Loucy (cell line): ENCODE measurements around the gene PIEZO1.
A peak's percentile ranks its signal among the peaks of the same experiment; 100 is the strongest.

Experiments
- H2AFZ ChIP-seq: fragments of 200-600 bp; sonication (generic); 2 replicates; pipeline ENCODE4 v1.6.0; 2016; ENCODE audit warnings: antibody characterized with exemption, mild to moderate bottlenecking, low read length, moderate library complexity
- H3F3A ChIP-seq: fragments of 200-600 bp; 2 replicates; pipeline ENCODE4 v1.6.0; 2016; ENCODE audit warnings: antibody characterized with exemption, low read depth, mild to moderate bottlenecking
- H3K27me3 ChIP-seq: fragments of 200-600 bp; sonication (generic); 2 replicates; pipeline ENCODE4 v1.6.1; 2014; ENCODE audit warnings: low read length, mild to moderate bottlenecking; ENCODE audit not compliant: insufficient read depth, poor library complexity, severe bottlenecking
- H3K36me3 ChIP-seq: fragments of 200-600 bp; sonication (generic); 2 replicates; pipeline ENCODE4 v1.6.1; 2016; ENCODE audit warnings: low read length; ENCODE audit not compliant: insufficient read depth
- H3K4me1 ChIP-seq: fragments of 200-600 bp; sonication (generic); 2 replicates; pipeline ENCODE4 v1.5.1; 2014; ENCODE audit warnings: low read length, mild to moderate bottlenecking; ENCODE audit not compliant: insufficient read depth, poor library complexity, severe bottlenecking
- H3K4me2 ChIP-seq: fragments of 200-600 bp; sonication (generic); 2 replicates; pipeline ENCODE4 v1.6.0; 2014; ENCODE audit warnings: antibody characterized with exemption, low read length, low read depth, mild to moderate bottlenecking; ENCODE audit not compliant: poor library complexity, severe bottlenecking
- H3K4me3 ChIP-seq: fragments of 200-600 bp; sonication (generic); 2 replicates; pipeline ENCODE4 v1.5.1; 2014; ENCODE audit warnings: low read length, mild to moderate bottlenecking, mixed read lengths; ENCODE audit not compliant: poor library complexity, severe bottlenecking
- H3K79me2 ChIP-seq: fragments of 200-600 bp; sonication (generic); 2 replicates; pipeline ENCODE4 v1.6.1; 2014; ENCODE audit warnings: low read length; ENCODE audit not compliant: insufficient read depth
- H3K9ac ChIP-seq: fragments of 200-600 bp; sonication (generic); 2 replicates; pipeline ENCODE4 v1.6.0; 2014; ENCODE audit warnings: mild to moderate bottlenecking, low read depth, low read length, moderate library complexity; ENCODE audit not compliant: poor library complexity, severe bottlenecking
- H3K9me2 ChIP-seq: fragments of 200-600 bp; sonication (generic); replicated peaks from 2 replicates; pipeline ENCODE4 v1.6.1; 2016; ENCODE audit warnings: low read depth, low read length, mixed read lengths
- H3K9me3 ChIP-seq: fragments of 200-600 bp; sonication (generic); 2 replicates; pipeline ENCODE4 v1.6.1; 2014; ENCODE audit warnings: mild to moderate bottlenecking, antibody characterized with exemption, low read length, low read depth; ENCODE audit not compliant: insufficient read depth
- H4K20me1 ChIP-seq: fragments of 200-600 bp; sonication (generic); 2 replicates; pipeline ENCODE4 v1.6.0; 2014; ENCODE audit warnings: antibody characterized with exemption, low read length, mild to moderate bottlenecking; ENCODE audit not compliant: insufficient read depth, poor library complexity, severe bottlenecking
- EZH2phosphoT487 ChIP-seq: fragments of 200-600 bp; IDR thresholded peaks from 2 replicates; pipeline ENCODE4 v1.6.1; 2018; ENCODE audit warnings: antibody characterized with exemption, mild to moderate bottlenecking, moderate library complexity, borderline replicate concordance
- TF ChIP-seq, protein P1 (sequence below): fragments of 200-600 bp; sonication (generic); conservative IDR thresholded peaks from 2 replicates; pipeline ENCODE4 v1.5.1; 2014; ENCODE audit warnings: mild to moderate bottlenecking, antibody characterized with exemption, low read length

The PIEZO1 gene

DNA sequence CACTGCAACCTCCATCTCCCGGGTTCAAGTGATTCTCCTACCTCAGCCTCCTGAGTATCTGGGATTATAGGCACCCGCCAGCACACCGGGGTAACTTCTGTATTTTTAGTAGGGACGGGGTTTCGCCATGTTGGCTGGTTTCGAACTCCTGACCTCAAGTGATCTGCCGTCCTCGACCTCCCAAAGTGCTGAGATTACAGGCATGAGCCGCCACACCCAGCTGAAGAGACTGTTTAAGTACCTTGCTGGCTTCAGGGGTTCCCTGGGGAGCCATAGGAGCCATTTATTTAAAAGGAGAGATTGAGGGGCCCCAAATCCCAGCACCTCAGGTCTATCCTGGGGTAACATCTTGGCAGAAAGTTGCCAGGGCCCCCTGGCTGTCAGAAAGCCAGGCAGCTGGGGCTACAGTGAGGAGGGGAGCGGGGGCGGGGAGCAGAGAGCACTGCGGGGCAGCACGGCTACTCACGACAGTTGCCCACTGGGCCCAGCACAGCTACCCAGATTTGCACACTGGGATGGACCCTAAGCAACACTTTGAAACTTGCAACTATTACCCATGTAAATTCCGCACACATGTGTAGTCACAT, 100.4 kb downstream of the PIEZO1 start:
- H3K9me3 ChIP-seq = no peaks in the 10 kb centered on the region
- no peaks in the 10 kb centered on the region for H3K36me3 ChIP-seq
- H3K27me3 ChIP-seq = no peaks in the 10 kb centered on the region
- H3K79me2 ChIP-seq = no peaks in the 10 kb centered on the region
- H4K20me1 ChIP-seq = no peaks in the 10 kb centered on the region
- peaks cover 6% of the 10 kb centered on the region for H3K4me1 ChIP-seq
- H2AFZ ChIP-seq = no peak overlapping the region
- TF ChIP-seq EZH2phosphoT487 = no peak
- TF ChIP-seq, protein P1, sequence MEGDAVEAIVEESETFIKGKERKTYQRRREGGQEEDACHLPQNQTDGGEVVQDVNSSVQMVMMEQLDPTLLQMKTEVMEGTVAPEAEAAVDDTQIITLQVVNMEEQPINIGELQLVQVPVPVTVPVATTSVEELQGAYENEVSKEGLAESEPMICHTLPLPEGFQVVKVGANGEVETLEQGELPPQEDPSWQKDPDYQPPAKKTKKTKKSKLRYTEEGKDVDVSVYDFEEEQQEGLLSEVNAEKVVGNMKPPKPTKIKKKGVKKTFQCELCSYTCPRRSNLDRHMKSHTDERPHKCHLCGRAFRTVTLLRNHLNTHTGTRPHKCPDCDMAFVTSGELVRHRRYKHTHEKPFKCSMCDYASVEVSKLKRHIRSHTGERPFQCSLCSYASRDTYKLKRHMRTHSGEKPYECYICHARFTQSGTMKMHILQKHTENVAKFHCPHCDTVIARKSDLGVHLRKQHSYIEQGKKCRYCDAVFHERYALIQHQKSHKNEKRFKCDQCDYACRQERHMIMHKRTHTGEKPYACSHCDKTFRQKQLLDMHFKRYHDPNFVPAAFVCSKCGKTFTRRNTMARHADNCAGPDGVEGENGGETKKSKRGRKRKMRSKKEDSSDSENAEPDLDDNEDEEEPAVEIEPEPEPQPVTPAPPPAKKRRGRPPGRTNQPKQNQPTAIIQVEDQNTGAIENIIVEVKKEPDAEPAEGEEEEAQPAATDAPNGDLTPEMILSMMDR = no peak
- H3F3A ChIP-seq = no peaks in the 10 kb centered on the region
- H3K4me2 ChIP-seq = no peak overlapping the region
- H3K9ac ChIP-seq = no peak overlapping the region
- no peaks in the 10 kb centered on the region for H3K9me2 ChIP-seq
- H3K4me3 ChIP-seq = no peak overlapping the region

DNA sequence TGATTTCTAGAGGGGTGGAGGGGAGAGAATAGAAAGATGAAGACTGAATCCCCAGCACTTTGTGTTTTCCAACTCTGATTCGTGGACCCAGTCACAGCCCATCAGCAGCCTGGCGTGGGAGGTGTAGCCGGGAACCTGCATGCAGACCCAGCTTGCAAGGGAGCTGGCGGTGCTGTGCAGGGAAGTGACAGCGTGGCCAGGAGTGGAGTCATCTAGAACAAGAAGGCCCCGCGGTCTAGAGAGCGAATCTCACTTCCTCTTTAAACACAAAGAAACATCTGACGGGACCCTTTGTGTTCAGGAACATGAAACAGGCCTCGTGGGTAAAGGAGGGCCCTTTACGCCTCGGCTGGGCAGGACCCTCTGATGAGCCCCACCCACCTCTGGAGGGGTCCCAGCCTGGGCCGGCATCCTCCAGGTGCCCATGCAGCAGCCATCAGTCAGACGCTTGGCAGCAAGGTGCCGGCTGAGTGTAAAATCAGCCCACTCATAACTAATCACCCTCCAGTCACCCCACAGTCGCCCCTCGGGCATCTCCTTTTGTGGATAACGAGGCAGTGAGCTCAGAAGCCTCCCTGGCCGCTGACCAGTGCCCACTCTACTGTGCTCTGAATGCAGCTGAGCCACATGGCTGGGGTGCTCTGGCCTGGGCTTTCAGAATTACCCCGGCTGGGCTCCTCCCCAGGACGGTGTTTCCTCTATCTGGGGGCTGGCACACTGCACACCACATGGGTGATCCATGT, 103.1 kb downstream of the PIEZO1 start:
- Histone ChIP-seq H2AFZ (no peak overlapping the region), H3K4me3 (no peak overlapping the region), H3K79me2 (no peaks in the 10 kb centered on the region), H3K4me2 (no peak overlapping the region), H3K9ac (no peak overlapping the region), H3F3A (no peaks in the 10 kb centered on the region), H3K36me3 (no peaks in the 10 kb centered on the region), H3K9me3 (no peaks in the 10 kb centered on the region), H4K20me1 (no peaks in the 10 kb centered on the region), H3K4me1 (peaks cover 6% of the 10 kb centered on the region), H3K27me3 (no peaks in the 10 kb centered on the region), H3K9me2 (no peaks in the 10 kb centered on the region)
- no peak for TF ChIP-seq EZH2phosphoT487
- TF ChIP-seq, protein P1 = no peak

DNA sequence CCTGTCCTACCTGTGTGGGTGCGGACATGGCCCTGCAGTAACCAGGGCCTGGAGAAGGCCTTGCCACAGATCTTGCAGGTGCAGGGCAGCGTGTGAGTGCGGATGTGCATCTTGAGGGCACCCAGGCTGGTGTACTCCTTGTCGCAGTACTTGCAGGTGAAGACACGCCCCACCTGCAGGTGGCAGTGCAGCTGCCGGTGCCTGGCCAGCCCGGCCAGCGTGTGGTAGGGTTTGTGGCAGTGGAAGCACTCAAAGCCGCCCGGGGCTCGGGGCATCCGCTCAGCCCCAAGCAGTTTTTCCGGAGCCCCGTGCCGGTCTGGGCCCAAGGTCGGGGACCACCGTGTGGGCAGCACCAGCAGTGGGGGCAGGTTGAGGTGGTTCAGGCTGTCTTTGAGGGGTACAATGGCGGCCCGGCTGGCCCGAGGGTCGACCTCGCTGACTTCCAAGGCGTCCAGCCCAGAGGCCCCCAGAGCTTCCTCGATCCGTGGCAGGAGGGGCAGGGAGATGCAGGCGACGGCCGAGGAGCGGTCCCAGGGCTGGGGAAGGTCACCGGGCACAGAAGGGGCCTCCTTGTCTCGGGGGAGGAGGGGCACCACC, 103.8 kb downstream of the PIEZO1 start:
- H3K27me3 ChIP-seq = no peaks in the 10 kb centered on the region
- H3K79me2 ChIP-seq = no peaks in the 10 kb centered on the region
- H4K20me1 ChIP-seq = no peaks in the 10 kb centered on the region
- no peaks in the 10 kb centered on the region for H3K9me2 ChIP-seq
- H3K36me3 ChIP-seq = no peaks in the 10 kb centered on the region
- peaks cover 6% of the 10 kb centered on the region for H3K4me1 ChIP-seq
- H3K9ac ChIP-seq = no peak overlapping the region
- H3K9me3 ChIP-seq = no peaks in the 10 kb centered on the region
- H3K4me3 ChIP-seq = no peak overlapping the region
- H2AFZ ChIP-seq = no peak overlapping the region
- no peaks in the 10 kb centered on the region for H3F3A ChIP-seq
- H3K4me2 ChIP-seq = no peak overlapping the region
- TF ChIP-seq, protein P1 = peak; percentile 39
- TF ChIP-seq EZH2phosphoT487 = no peak
